SKM-1 treated with dmso at 0.1 percent for 144 hours (cell line): ENCODE measurements around the gene CELF2.
"Not testable (repeated sequence)": the region's sequence is repeated elsewhere in the genome, so short reads cannot be mapped to it uniquely, and the experiment has no call there.

Experiments
- DNase-seq: peaks from one replicate; lab custom pipeline; 2025; ENCODE audit not compliant: unreplicated experiment; lab: John Stamatoyannopoulos, UW

The CELF2 gene

GRCh38 chr10:11336722-11337162 is 319.1 kb downstream of the CELF2 start:
- no peak for DNase-seq

GRCh38 chr10:11337516-11337915 is 319.8 kb downstream of the CELF2 start:
- no peak for DNase-seq

- no peak for DNase-seq
Observed at GRCh38 chr10:11338160-11338844, 320.6 kb downstream of the CELF2 start.

- DNase-seq: no peak
Observed at GRCh38 chr10:11339013-11339412, 321.3 kb downstream of the CELF2 start.

- no peak for DNase-seq
Observed at GRCh38 chr10:11339660-11340059, 322.0 kb downstream of the CELF2 start.

- DNase-seq: no peak
Observed at GRCh38 chr10:11341283-11341960, 323.8 kb downstream of the CELF2 start.

GRCh38 chr10:11344081-11344480 is 326.4 kb downstream of the CELF2 start:
- DNase-seq: no peak

GRCh38 chr10:11344550-11344949 is 326.9 kb downstream of the CELF2 start:
- DNase-seq: no peak

- DNase-seq: peak; percentile 63
Observed at GRCh38 chr10:11345224-11346054, 327.8 kb downstream of the CELF2 start.

- DNase-seq: not testable (repeated sequence)
Observed at GRCh38 chr10:11347580-11347979, 329.9 kb downstream of the CELF2 start.

GRCh38 chr10:11351801-11352200 is 334.1 kb downstream of the CELF2 start:
- no peak for DNase-seq

GRCh38 chr10:11353006-11353896 is 335.6 kb downstream of the CELF2 start:
- no peak for DNase-seq

- DNase-seq: no peak
Observed at GRCh38 chr10:11354823-11355222, 337.2 kb downstream of the CELF2 start.

- no peak for DNase-seq
Observed at GRCh38 chr10:11355592-11355991, 337.9 kb downstream of the CELF2 start.

- DNase-seq: no peak
Observed at GRCh38 chr10:11357439-11357838, 339.8 kb downstream of the CELF2 start.

GRCh38 chr10:11358011-11358410 is 340.3 kb downstream of the CELF2 start:
- peak; percentile 11 for DNase-seq

- no peak for DNase-seq
Observed at GRCh38 chr10:11358923-11359575, 341.4 kb downstream of the CELF2 start.

- DNase-seq: no peak
Observed at GRCh38 chr10:11359869-11360268, 342.2 kb downstream of the CELF2 start.

- no peak for DNase-seq
Observed at GRCh38 chr10:11363497-11363896, 345.8 kb downstream of the CELF2 start.

GRCh38 chr10:11364241-11364640 is 346.6 kb downstream of the CELF2 start:
- DNase-seq: no peak
